ENCODE data around the gene EXOC1L. TPM values are rescaled to one million over a fixed set of nuclear protein-coding genes. Genes with fewer than 3 reads are reported as not detected.

EXOC1L gene, protein sequence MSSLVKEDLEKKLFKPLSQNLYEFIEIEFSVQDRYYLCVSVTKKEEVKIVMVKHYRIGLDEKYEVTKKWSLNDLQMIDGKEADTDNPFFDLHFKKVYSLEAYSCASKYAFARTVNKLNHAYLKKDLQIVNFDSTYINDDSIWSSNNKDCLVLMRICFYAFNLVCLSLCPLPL
- not detected for total RNA-seq

GRCh38 chr4:55819634-55820033 lies at the start of gene EXOC1L:
Gene EXOC1L, plus strand, starts transcription at chr4:55819790. Its CDS starts 237 bp downstream, at chr4:55820027.
- Mint-ChIP-seq H3K27me3 (ENCODE audit: low read depth) (peaks cover 17% of the 10 kb centered on the region), H3K4me1 (ENCODE audit: low read depth) (peaks cover 6% of the 10 kb centered on the region), H3K4me3 (no peak within 1 kb of the TSS), H3K9me3 (peaks cover 3% of the 10 kb centered on the region), H3K36me3 (ENCODE audit: insufficient read depth) (no peaks in the 10 kb centered on the region)
- DNase-seq: no peak
- ATAC-seq: no peak

GRCh38 chr4:55770662-55771061 lies 48.9 kb upstream of the EXOC1L start:
- no peak for ATAC-seq
- Mint-ChIP-seq H3K4me3 (no peak overlapping the region), H3K36me3 (ENCODE audit: insufficient read depth) (no peaks in the 10 kb centered on the region), H3K9me3 (no peaks in the 10 kb centered on the region), H3K4me1 (ENCODE audit: low read depth) (no peaks in the 10 kb centered on the region), H3K27me3 (ENCODE audit: low read depth) (peaks cover 13% of the 10 kb centered on the region)
- no peak for DNase-seq

GRCh38 chr4:55781341-55781740 lies 38.2 kb upstream of the EXOC1L start:
- no peaks in the 10 kb centered on the region for H3K4me1 Mint-ChIP-seq (ENCODE audit: low read depth)
- H3K4me3 Mint-ChIP-seq: no peak overlapping the region
- DNase-seq (no peak), ATAC-seq (no peak)
- H3K36me3 Mint-ChIP-seq (ENCODE audit: insufficient read depth): no peaks in the 10 kb centered on the region
- H3K27me3 Mint-ChIP-seq (ENCODE audit: low read depth): peaks cover 7% of the 10 kb centered on the region
- H3K9me3 Mint-ChIP-seq: peaks cover 8% of the 10 kb centered on the region

- H3K36me3 Mint-ChIP-seq (ENCODE audit: insufficient read depth): no peaks in the 10 kb centered on the region
- DNase-seq (no peak), ATAC-seq (no peak)
- peaks cover 5% of the 10 kb centered on the region for H3K9me3 Mint-ChIP-seq
- no peaks in the 10 kb centered on the region for H3K4me1 Mint-ChIP-seq (ENCODE audit: low read depth)
- peaks cover 5% of the 10 kb centered on the region for H3K27me3 Mint-ChIP-seq (ENCODE audit: low read depth)
- H3K4me3 Mint-ChIP-seq: no peak overlapping the region
Measured at GRCh38 chr4:55781812-55782211, 37.8 kb upstream of the EXOC1L start.

DNA sequence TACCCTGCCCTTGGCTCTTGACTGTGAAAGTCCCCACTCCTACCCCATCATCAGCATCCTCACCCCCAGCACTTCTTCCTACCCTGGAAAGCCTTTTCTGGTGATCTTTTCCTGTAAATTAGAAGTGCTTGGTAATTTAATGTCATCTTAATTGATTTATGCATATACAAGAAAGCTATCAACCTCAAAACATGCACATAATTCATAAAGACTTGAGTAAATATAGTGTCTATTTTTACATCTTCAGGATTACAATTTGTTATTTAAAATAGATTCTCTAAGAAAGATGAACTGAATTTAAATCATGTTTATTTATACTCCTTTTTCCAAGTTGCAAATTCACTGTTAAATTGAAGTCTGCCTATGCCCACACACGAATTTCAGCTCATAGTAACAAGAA lies 36.0 kb upstream of the EXOC1L start:
- Mint-ChIP-seq H3K27me3 (ENCODE audit: low read depth) (no peaks in the 10 kb centered on the region), H3K4me1 (ENCODE audit: low read depth) (no peaks in the 10 kb centered on the region), H3K4me3 (no peak overlapping the region), H3K9me3 (peaks cover 5% of the 10 kb centered on the region), H3K36me3 (ENCODE audit: insufficient read depth) (no peaks in the 10 kb centered on the region)
- ATAC-seq: no peak
- DNase-seq: no peak

DNA sequence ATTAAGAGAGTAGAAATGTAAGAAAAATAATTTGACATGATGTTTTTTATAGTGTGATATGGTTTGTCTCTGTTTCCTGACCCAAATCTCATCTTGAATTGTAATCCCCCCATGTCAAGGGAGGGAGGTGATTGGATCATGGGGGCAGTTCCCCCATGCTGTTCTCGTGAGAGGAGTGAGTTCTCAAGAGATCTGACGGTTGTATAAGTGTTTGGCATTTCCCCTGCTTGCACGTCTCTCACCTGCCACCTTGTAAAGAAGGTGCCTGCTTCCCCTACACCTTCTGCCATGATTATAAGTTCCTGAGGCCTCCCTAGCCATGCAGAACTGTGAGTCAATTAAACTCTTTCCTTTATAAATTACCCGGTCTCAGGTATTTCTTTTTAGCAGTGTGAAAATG lies 34.8 kb upstream of the EXOC1L start:
- Mint-ChIP-seq H3K27me3 (ENCODE audit: low read depth) (no peaks in the 10 kb centered on the region), H3K4me3 (no peak overlapping the region), H3K4me1 (ENCODE audit: low read depth) (no peaks in the 10 kb centered on the region), H3K36me3 (ENCODE audit: insufficient read depth) (no peaks in the 10 kb centered on the region), H3K9me3 (no peaks in the 10 kb centered on the region)
- ATAC-seq: no peak
- no peak for DNase-seq

- no peaks in the 10 kb centered on the region for H3K36me3 Mint-ChIP-seq (ENCODE audit: insufficient read depth)
- peaks cover 3% of the 10 kb centered on the region for H3K4me1 Mint-ChIP-seq (ENCODE audit: low read depth)
- H3K27me3 Mint-ChIP-seq (ENCODE audit: low read depth): peaks cover 35% of the 10 kb centered on the region
- ATAC-seq (no peak), DNase-seq (no peak)
- H3K9me3 Mint-ChIP-seq: no peaks in the 10 kb centered on the region
- H3K4me3 Mint-ChIP-seq: no peak overlapping the region
Measured at GRCh38 chr4:55791666-55792065, 27.9 kb upstream of the EXOC1L start.

- Mint-ChIP-seq H3K9me3 (no peaks in the 10 kb centered on the region), H3K36me3 (ENCODE audit: insufficient read depth) (no peaks in the 10 kb centered on the region), H3K27me3 (ENCODE audit: low read depth) (peaks cover 36% of the 10 kb centered on the region), H3K4me3 (no peak overlapping the region), H3K4me1 (ENCODE audit: low read depth) (peaks cover 3% of the 10 kb centered on the region)
- peak in 1 of 2 donors; percentile 28 for ATAC-seq
- DNase-seq: no peak
Measured at GRCh38 chr4:55793479-55793878, 26.1 kb upstream of the EXOC1L start.

GRCh38 chr4:55794053-55794452 lies 25.5 kb upstream of the EXOC1L start:
- DNase-seq: no peak
- Mint-ChIP-seq H3K4me3 (no peak overlapping the region), H3K9me3 (no peaks in the 10 kb centered on the region), H3K36me3 (ENCODE audit: insufficient read depth) (no peaks in the 10 kb centered on the region), H3K4me1 (ENCODE audit: low read depth) (peaks cover 3% of the 10 kb centered on the region), H3K27me3 (ENCODE audit: low read depth) (peaks cover 36% of the 10 kb centered on the region)
- ATAC-seq: no peak

DNA sequence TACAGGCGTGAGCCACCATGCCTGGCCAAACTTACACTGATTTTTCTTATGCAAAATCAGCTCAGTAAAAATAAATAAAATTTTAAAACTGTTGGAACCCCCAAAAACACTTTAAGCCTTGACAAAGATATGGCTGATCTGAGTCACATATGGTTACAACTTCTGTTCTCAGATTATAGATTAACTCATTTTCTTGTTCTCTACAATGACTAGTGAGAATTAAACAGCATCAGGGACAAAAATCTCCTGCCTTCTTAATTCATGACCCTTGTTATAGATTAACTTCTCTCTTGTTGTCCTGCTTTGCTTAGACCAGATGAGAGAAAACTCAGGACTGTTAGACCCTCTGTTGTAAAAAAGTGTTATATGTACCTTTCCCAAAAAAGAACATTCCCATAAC lies 24.2 kb upstream of the EXOC1L start:
- no peak for ATAC-seq
- no peak for DNase-seq
- H3K4me3 Mint-ChIP-seq: no peak overlapping the region
- H3K27me3 Mint-ChIP-seq (ENCODE audit: low read depth): peaks cover 36% of the 10 kb centered on the region
- peaks cover 3% of the 10 kb centered on the region for H3K4me1 Mint-ChIP-seq (ENCODE audit: low read depth)
- H3K36me3 Mint-ChIP-seq (ENCODE audit: insufficient read depth): no peaks in the 10 kb centered on the region
- no peaks in the 10 kb centered on the region for H3K9me3 Mint-ChIP-seq

DNA sequence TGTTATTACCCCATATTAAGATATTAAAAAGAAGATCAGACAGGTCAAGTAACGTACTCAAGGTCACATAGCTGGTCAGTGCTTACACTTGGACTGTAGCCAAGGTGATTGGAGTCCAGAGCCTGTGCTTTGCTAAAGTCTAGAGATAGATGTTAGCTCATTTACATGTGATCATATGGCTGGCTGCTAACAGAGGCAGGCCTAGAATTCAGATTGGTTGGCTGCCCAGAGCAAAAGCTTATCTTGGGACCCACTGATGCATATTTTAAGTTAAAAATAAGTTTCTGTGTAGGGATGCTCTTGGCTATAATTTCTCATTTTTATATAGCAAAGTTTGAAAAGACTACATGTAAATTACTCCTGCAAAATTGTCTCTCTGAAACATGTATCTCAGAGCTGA lies 18.1 kb upstream of the EXOC1L start:
- Mint-ChIP-seq H3K27me3 (ENCODE audit: low read depth) (peaks cover 12% of the 10 kb centered on the region), H3K4me1 (ENCODE audit: low read depth) (no peaks in the 10 kb centered on the region)
- ATAC-seq: no peak

DNA sequence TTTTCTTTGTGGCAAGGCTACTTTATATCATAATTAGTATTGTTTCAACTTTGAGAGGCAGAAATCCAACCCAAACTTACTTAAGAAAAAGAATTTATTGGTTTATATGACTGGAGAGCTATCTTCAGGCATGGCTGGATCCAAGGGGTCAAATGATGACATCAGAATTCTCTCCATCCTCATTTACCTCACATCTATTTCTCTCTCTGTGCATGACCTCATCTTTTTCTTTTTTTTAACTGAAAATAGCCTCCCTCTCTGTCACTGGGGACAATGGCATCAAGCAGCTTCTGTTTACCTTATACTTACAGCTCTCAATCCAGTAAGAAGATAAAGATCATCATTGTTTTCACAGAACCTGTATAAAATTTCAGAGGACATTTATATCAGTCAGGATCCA lies 12.0 kb upstream of the EXOC1L start:
- H3K9me3 Mint-ChIP-seq: no peaks in the 10 kb centered on the region
- H3K36me3 Mint-ChIP-seq (ENCODE audit: insufficient read depth): no peaks in the 10 kb centered on the region
- H3K4me3 Mint-ChIP-seq: no peak overlapping the region
- H3K4me1 Mint-ChIP-seq (ENCODE audit: low read depth): no peaks in the 10 kb centered on the region
- peaks cover 14% of the 10 kb centered on the region for H3K27me3 Mint-ChIP-seq (ENCODE audit: low read depth)
- no peak for ATAC-seq
- no peak for DNase-seq

More for the DNA sequence above, 18.1 kb upstream of the EXOC1L start:
- H3K4me3 Mint-ChIP-seq: no peak overlapping the region
- DNase-seq: no peak
- no peaks in the 10 kb centered on the region for H3K9me3 Mint-ChIP-seq
- no peaks in the 10 kb centered on the region for H3K36me3 Mint-ChIP-seq (ENCODE audit: insufficient read depth)

GRCh38 chr4:55808186-55808585 lies 11.4 kb upstream of the EXOC1L start:
- Mint-ChIP-seq H3K4me3 (no peak overlapping the region), H3K4me1 (ENCODE audit: low read depth) (no peaks in the 10 kb centered on the region), H3K9me3 (no peaks in the 10 kb centered on the region), H3K27me3 (ENCODE audit: low read depth) (peaks cover 14% of the 10 kb centered on the region), H3K36me3 (ENCODE audit: insufficient read depth) (no peaks in the 10 kb centered on the region)
- ATAC-seq: no peak
- DNase-seq: no peak

DNA sequence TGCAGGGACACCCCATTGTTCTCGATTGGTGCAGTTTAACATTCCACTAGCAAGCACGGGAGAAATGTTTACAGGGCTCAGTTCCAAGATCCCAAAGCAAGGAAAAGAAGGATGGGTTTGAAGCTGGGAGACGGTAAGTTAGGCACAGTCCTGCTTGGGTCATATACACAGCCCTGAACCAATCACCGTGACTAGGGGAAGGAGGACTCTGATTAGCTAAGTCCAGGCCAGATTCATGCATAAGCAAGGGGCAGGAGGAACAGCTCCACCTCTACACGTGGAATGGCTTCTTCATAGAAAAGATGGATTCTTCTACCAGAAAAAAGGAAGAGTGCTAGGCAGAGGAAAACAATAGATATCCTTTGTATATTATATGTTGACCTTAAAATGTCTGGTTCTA lies 11.0 kb upstream of the EXOC1L start:
- no peaks in the 10 kb centered on the region for H3K9me3 Mint-ChIP-seq

GRCh38 chr4:55817691-55818090 lies 1.9 kb upstream of the EXOC1L start:
- H3K4me1 Mint-ChIP-seq (ENCODE audit: low read depth): peaks cover 6% of the 10 kb centered on the region
- ATAC-seq: no peak
- H3K4me3 Mint-ChIP-seq: no peak overlapping the region
- peaks cover 17% of the 10 kb centered on the region for H3K27me3 Mint-ChIP-seq (ENCODE audit: low read depth)
- no peaks in the 10 kb centered on the region for H3K36me3 Mint-ChIP-seq (ENCODE audit: insufficient read depth)
- DNase-seq: no peak
- H3K9me3 Mint-ChIP-seq: peaks cover 3% of the 10 kb centered on the region

More for the DNA sequence above, 11.0 kb upstream of the EXOC1L start:
- no peak for DNase-seq
- Mint-ChIP-seq H3K36me3 (ENCODE audit: insufficient read depth) (no peaks in the 10 kb centered on the region), H3K27me3 (ENCODE audit: low read depth) (peaks cover 14% of the 10 kb centered on the region), H3K4me3 (no peak overlapping the region), H3K4me1 (ENCODE audit: low read depth) (no peaks in the 10 kb centered on the region)
- ATAC-seq: no peak

DNA sequence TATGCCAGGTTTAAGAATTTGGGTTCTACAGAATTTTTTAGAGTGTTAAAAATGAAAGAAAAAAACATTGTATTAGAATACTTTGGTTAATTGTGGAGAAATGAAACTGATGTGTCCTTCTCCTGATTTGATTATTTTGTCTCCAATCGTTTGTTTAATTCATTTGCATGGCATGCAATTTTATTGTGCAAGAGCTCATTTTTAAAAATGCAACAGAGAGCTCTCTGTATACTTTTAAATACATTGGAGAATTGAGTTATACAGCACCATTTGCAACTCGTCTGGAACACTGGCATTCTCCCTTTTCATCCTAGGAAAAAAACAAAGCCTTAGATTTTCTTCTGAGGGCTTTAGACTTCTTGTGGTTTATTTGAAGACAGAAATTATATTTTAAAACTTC lies 689 bp downstream of the EXOC1L start:
- H3K4me3 Mint-ChIP-seq: no peak overlapping the region
- H3K27me3 Mint-ChIP-seq (ENCODE audit: low read depth): peaks cover 17% of the 10 kb centered on the region
- peaks cover 3% of the 10 kb centered on the region for H3K9me3 Mint-ChIP-seq
- DNase-seq (no peak), ATAC-seq (no peak)
- H3K36me3 Mint-ChIP-seq (ENCODE audit: insufficient read depth): no peaks in the 10 kb centered on the region
- peaks cover 6% of the 10 kb centered on the region for H3K4me1 Mint-ChIP-seq (ENCODE audit: low read depth)

Measured in activated T-cell treated with anti-CD3 and anti-CD28 coated beads, Interleukin-2, amount 50 U/mL, for 4 hours (primary cell).